SK-N-SH (cell line): ENCODE measurements around the gene GNPTAB. TPM values are rescaled to one million over a fixed set of nuclear protein-coding genes. Genes with fewer than 3 reads are reported as not detected.
"Not testable (repeated sequence)": the region's sequence is repeated elsewhere in the genome, so short reads cannot be mapped to it uniquely, and the experiment has no call there.

Experiments used
- CTCF ChIA-PET: fragments of 300-600, 350-600 bp; formaldehyde crosslinking; extraction: SDS; loops from one replicate; lab custom pipeline; 2021; lab: Yijun Ruan, JAX
- POLR2A ChIA-PET: fragments of 350-600 bp; sonication (Branson Sonifier 250); formaldehyde crosslinking; extraction: SDS; loops from one replicate; lab custom pipeline; 2020; ENCODE audit warnings: antibody characterized with exemption, inconsistent platforms; lab: Yijun Ruan, JAX
- DNase-seq: peaks from one replicate; pipeline ENCODE4 v3.0.0; 2012
- H2AFZ ChIP-seq: fragments of 200-600 bp; sonication (generic); 2 replicates; pipeline ENCODE4 v1.8.1; 2016; ENCODE audit warnings: antibody characterized with exemption, mild to moderate bottlenecking, low read depth
- H3F3A ChIP-seq: fragments of 200-600 bp; sonication (generic); replicated peaks from 2 replicates; pipeline ENCODE3; 2016; ENCODE audit warnings: antibody characterized with exemption, mild to moderate bottlenecking; ENCODE audit not compliant: insufficient read depth
- H3K27ac ChIP-seq, 2 experiments: fragments of 200-500 bp in 1 of 2; fragments of 200-600 bp in 1 of 2; sonication (Bioruptor generic) in 1 of 2; sonication (generic), shearing (Covaris generic) in 1 of 2; 2 replicates each; pipeline versions ENCODE4 v1.5.1 to v1.6.1; 2014 to 2016; ENCODE audit warnings: low read depth in 2 of 2, inconsistent platforms in 1 of 2, low read length in 1 of 2, mild to moderate bottlenecking in 1 of 2, mixed read lengths in 1 of 2
- H3K27me3 ChIP-seq: fragments of 200-600 bp; sonication (generic), shearing (Covaris generic); 2 replicates; pipeline ENCODE4 v1.6.1; 2016; ENCODE audit warnings: mixed run types; ENCODE audit not compliant: insufficient read depth
- H3K36me3 ChIP-seq, 2 experiments: fragments of 200-500 bp in 1 of 2; fragments of 200-600 bp in 1 of 2; sonication (Bioruptor generic) in 1 of 2; sonication (generic) in 1 of 2; replicated peaks in 1 of 2; 2 replicates each; pipeline versions ENCODE3 to v1.5.1; 2014 to 2016; ENCODE audit warnings: low read length in 1 of 2, mild to moderate bottlenecking in 1 of 2; ENCODE audit not compliant: insufficient read depth in 2 of 2, control insufficient read depth in 1 of 2
- H3K4me1 ChIP-seq, 2 experiments: fragments of 200-500 bp in 1 of 2; fragments of 200-600 bp in 1 of 2; sonication (Bioruptor generic) in 1 of 2; sonication (generic), shearing (Covaris generic) in 1 of 2; 2 replicates each; pipeline versions ENCODE4 v1.5.1 to v1.6.1; 2014 to 2016; ENCODE audit warnings: low read depth in 1 of 2, low read length in 1 of 2, mixed run types in 1 of 2; ENCODE audit not compliant: insufficient read depth in 2 of 2, control insufficient read depth in 1 of 2
- H3K4me2 ChIP-seq: fragments of 200-600 bp; sonication (generic), shearing (Covaris generic); 2 replicates; pipeline ENCODE4 v1.6.1; 2017; ENCODE audit warnings: mixed run types
- H3K4me3 ChIP-seq, 2 experiments: fragments of 200-500 bp in 1 of 2; fragments of 200-600 bp in 1 of 2; sonication (Bioruptor generic) in 1 of 2; sonication (generic), shearing (Covaris generic) in 1 of 2; 2 replicates each; pipeline versions ENCODE4 v1.5.1 to v1.8.1; 2014 to 2016; ENCODE audit warnings: low read depth in 2 of 2, inconsistent platforms in 1 of 2, low read length in 1 of 2, mild to moderate bottlenecking in 1 of 2, mixed read lengths in 1 of 2, moderate library complexity in 1 of 2
- H3K79me2 ChIP-seq: fragments of 200-600 bp; sonication (generic); 2 replicates; pipeline ENCODE4 v1.8.1; 2017; ENCODE audit warnings: mild to moderate bottlenecking; ENCODE audit not compliant: insufficient read depth
- H3K9ac ChIP-seq: fragments of 200-600 bp; sonication (generic); 2 replicates; pipeline ENCODE4 v1.6.1; 2017; ENCODE audit warnings: mixed run types
- H3K9me2 ChIP-seq: fragments of 200-600 bp; sonication (generic); 2 replicates; pipeline ENCODE4 v1.6.1; 2017; ENCODE audit warnings: mixed run types
- H3K9me3 ChIP-seq: fragments of 200-600 bp; sonication (generic); 2 replicates; pipeline ENCODE4 v1.6.1; 2017; ENCODE audit warnings: mixed run types, mild to moderate bottlenecking, moderate library complexity
- H4K20me1 ChIP-seq: fragments of 200-600 bp; sonication (generic); 2 replicates; pipeline ENCODE4 v1.6.1; 2017; ENCODE audit warnings: mild to moderate bottlenecking, mixed run types; ENCODE audit not compliant: insufficient read depth
- CHD2 ChIP-seq: fragments of 150-350 bp; IDR thresholded peaks from 2 replicates; pipeline ENCODE4 v1.6.1; 2018; ENCODE audit warnings: low read length; ENCODE audit not compliant: partially characterized antibody
- ELF1 ChIP-seq: IDR thresholded peaks from 2 replicates; pipeline ENCODE4 v1.4.0; 2012
- GABPA ChIP-seq: IDR thresholded peaks from 2 replicates; pipeline ENCODE4 v1.4.0; 2012; ENCODE audit warnings: low read depth, mild to moderate bottlenecking
- JUND ChIP-seq: IDR thresholded peaks from 2 replicates; pipeline ENCODE4 v1.4.0; 2012
- MXI1 ChIP-seq: IDR thresholded peaks from 2 replicates; pipeline ENCODE4 v1.6.1; 2012; ENCODE audit warnings: mild to moderate bottlenecking, low read depth, low read length, improper control_type of control experiment
- NFIC ChIP-seq: IDR thresholded peaks from 2 replicates; pipeline ENCODE4 v1.4.0; 2012; ENCODE audit warnings: borderline replicate concordance
- NRF1 ChIP-seq: IDR thresholded peaks from 2 replicates; pipeline ENCODE4 v1.6.1; 2012; ENCODE audit warnings: low read depth, mild to moderate bottlenecking, low read length
- SIN3A ChIP-seq: IDR thresholded peaks from 2 replicates; pipeline ENCODE4 v1.6.1; 2012; ENCODE audit warnings: low read depth, mild to moderate bottlenecking, low read length, moderate library complexity, borderline replicate concordance
- TAF1 ChIP-seq: IDR thresholded peaks from 2 replicates; pipeline ENCODE4 v1.6.1; 2012; ENCODE audit warnings: low read depth, mild to moderate bottlenecking, low read length, moderate library complexity, borderline replicate concordance
- WGBS: methylation state at CpG from one replicate; pipeline ENCODE4 v1.1.6; 2017; ENCODE audit warnings: low lambda C conversion rate; 5-methylcytosine and 5-hydroxymethylcytosine counted together
- polyA plus RNA-seq, 3 experiments: library from polyadenylated mRNA; depleted of rRNA; stranded (reverse); fragments of >200 nt; gene quantifications; 2 replicates each; pipeline ENCODE4 v1.2.3, GENCODE V29; 2012
- TF ChIP-seq, protein P1 (sequence below): fragments of 150-350 bp; IDR thresholded peaks from 2 replicates; pipeline ENCODE4 v1.6.1; 2016; ENCODE audit warnings: mild to moderate bottlenecking, low read depth, low read length
- TF ChIP-seq, protein P2 (sequence below): IDR thresholded peaks from 2 replicates; pipeline ENCODE4 v1.4.0; 2012; ENCODE audit warnings: low read depth
- TF ChIP-seq, protein P3 (sequence below): IDR thresholded peaks from 2 replicates; pipeline ENCODE4 v1.4.0; 2012; ENCODE audit warnings: low read depth, borderline replicate concordance

The GNPTAB gene
- polyA plus RNA-seq, 1 of the 3 experiments (the other 2 are of a cell fraction) = 18.8 TPM

DNA sequence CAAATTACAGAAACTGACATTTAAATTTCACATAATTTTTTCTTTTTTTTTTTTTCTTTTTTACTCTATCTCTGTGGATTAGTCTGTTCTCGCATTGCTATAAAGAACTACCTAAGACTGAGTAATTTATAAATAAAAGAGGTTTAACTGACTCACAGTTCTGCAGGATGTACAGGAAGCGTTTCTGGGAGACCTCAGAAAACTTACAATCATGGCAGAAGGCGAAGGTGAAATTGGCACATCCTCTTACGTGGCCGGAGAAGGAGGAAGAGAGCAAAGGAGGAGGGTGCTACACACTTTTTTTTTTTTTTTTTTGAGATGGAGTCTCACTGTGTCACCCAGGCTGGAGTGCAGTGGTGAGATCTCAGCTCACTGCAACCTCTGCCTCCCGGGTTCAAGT lies 19.4 kb downstream of the GNPTAB start:
- H3K9me3 ChIP-seq, H3K9ac ChIP-seq, POLR2A ChIA-PET, H3K27ac ChIP-seq, H3K27me3 ChIP-seq, H3K4me1 ChIP-seq, H3K4me2 ChIP-seq, H3K4me3 ChIP-seq, H4K20me1 ChIP-seq, H3K79me2 ChIP-seq, DNase-seq, H3F3A ChIP-seq, H3K36me3 ChIP-seq, H3K9me2 ChIP-seq, H2AFZ ChIP-seq: not testable (repeated sequence)
- WGBS = 94% methylated on average over 6 of the region's 6 CpGs
- CTCF ChIA-PET = interaction anchor here (1.0 to 2.3 kb wide), 3 partner anchors 19 to 38 kb away, joined by 3 to 8 read pairs (median 4); partner anchors contain the start of gene GNPTAB

- TF ChIP-seq NRF1 (no peak), TAF1 (no peak), SIN3A (no peak), ELF1 (no peak), CHD2 (no peak), MXI1 (no peak), GABPA (no peak), NFIC (no peak), JUND (no peak)
- TF ChIP-seq, protein P1, sequence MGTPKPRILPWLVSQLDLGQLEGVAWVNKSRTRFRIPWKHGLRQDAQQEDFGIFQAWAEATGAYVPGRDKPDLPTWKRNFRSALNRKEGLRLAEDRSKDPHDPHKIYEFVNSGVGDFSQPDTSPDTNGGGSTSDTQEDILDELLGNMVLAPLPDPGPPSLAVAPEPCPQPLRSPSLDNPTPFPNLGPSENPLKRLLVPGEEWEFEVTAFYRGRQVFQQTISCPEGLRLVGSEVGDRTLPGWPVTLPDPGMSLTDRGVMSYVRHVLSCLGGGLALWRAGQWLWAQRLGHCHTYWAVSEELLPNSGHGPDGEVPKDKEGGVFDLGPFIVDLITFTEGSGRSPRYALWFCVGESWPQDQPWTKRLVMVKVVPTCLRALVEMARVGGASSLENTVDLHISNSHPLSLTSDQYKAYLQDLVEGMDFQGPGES = no peak
- TF ChIP-seq, protein P2, sequence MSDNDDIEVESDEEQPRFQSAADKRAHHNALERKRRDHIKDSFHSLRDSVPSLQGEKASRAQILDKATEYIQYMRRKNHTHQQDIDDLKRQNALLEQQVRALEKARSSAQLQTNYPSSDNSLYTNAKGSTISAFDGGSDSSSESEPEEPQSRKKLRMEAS = no peak
- TF ChIP-seq, protein P3, sequence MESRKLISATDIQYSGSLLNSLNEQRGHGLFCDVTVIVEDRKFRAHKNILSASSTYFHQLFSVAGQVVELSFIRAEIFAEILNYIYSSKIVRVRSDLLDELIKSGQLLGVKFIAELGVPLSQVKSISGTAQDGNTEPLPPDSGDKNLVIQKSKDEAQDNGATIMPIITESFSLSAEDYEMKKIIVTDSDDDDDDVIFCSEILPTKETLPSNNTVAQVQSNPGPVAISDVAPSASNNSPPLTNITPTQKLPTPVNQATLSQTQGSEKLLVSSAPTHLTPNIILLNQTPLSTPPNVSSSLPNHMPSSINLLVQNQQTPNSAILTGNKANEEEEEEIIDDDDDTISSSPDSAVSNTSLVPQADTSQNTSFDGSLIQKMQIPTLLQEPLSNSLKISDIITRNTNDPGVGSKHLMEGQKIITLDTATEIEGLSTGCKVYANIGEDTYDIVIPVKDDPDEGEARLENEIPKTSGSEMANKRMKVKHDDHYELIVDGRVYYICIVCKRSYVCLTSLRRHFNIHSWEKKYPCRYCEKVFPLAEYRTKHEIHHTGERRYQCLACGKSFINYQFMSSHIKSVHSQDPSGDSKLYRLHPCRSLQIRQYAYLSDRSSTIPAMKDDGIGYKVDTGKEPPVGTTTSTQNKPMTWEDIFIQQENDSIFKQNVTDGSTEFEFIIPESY = no peak
- TF ChIP-seq, all 33 proteins: peak for 0
- no peaks in the 10 kb centered on the region for H3K27me3 ChIP-seq
- H3K9ac ChIP-seq = no peak overlapping the region
- H3K4me3 ChIP-seq = no peak overlapping the region
- H3K4me2 ChIP-seq = no peak overlapping the region
- H3K36me3 ChIP-seq = no peaks in the 10 kb centered on the region
- 87% methylated on average over 2 of the region's 2 CpGs for WGBS
- H3F3A ChIP-seq = no peaks in the 10 kb centered on the region
- H3K9me2 ChIP-seq = no peaks in the 10 kb centered on the region
- H2AFZ ChIP-seq = no peak overlapping the region
- CTCF ChIA-PET = no interaction called here
- no peak overlapping the region for H3K27ac ChIP-seq
- POLR2A ChIA-PET = no interaction called here
- H3K79me2 ChIP-seq = peaks cover 12% of the 10 kb centered on the region; the same call in 1 of the 2 replicates
- H4K20me1 ChIP-seq = no peaks in the 10 kb centered on the region
- no peaks in the 10 kb centered on the region for H3K9me3 ChIP-seq
- no peak for DNase-seq
- no peaks in the 10 kb centered on the region for H3K4me1 ChIP-seq
Measured at GRCh38 chr12:101809208-101809607, 21.6 kb downstream of the GNPTAB start.
